ENCODE data around the gene C2orf92. TPM values are rescaled to one million over a fixed set of nuclear protein-coding genes. Genes with fewer than 3 reads are reported as not detected.

The C2orf92 gene
- polyA plus RNA-seq, 2 of the 4 experiments (the other 2 are of a cell fraction): 1.1 to 2.7 TPM

DNA sequence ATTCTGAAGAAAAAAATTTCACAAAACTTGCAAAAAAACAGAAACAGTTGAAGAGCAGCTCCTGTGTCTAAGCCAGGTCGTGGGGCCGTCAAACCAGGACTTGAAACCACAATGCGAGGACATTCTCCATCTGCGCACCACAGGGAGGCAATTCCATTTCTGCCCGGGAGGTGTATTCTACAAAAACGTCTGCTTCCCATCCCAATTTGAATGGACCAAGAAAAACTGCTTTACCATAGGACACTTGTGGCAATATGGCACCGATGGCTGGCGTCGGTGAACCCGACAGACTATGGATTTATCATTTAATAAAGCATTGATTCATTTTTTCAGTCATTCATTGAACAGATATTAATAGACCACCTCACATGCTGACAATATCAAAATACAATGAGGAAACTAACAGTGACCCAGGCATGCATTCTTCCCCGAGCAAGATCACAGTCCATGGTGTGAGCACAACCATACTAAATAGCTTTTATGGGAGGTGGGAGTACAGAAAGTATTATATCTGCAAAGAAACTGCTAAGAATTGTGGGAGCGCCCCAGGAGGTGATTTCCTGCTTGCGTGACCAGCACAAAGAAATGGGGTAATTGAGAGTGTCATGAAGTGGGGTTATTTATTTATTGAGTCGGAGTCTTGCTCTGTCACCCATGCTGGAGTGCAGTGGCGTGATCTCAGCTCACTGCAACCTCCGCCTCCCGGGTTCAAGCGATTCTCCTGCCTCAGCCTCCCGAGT, 33.4 kb downstream of the C2orf92 start:
- 62% methylated on average over 19 of the region's 19 CpGs for WGBS (ENCODE audit: missing lambda C conversion rate)
- no peak for ATAC-seq
- Histone ChIP-seq H3K4me3 (no peak overlapping the region), H3K4me1 (no peaks in the 10 kb centered on the region), H3K4me2 (no peak overlapping the region), H3K9me3 (no peaks in the 10 kb centered on the region), H3K27ac (no peak overlapping the region)
- no peak for FAIRE-seq
- DNase-seq (ENCODE audit: low read depth in 1 of 2, low spot score in 1 of 2): no peak
- no peak for TF ChIP-seq CBX8 (IDR thresholded peaks at IDR 0.05)
- no peak for TF ChIP-seq EHF (CRISPR knock-in tag; IDR thresholded peaks at IDR 0.05)
- TF ChIP-seq SREBF2 (IDR thresholded peaks at IDR 0.05): no peak
- TF ChIP-seq, protein P1, sequence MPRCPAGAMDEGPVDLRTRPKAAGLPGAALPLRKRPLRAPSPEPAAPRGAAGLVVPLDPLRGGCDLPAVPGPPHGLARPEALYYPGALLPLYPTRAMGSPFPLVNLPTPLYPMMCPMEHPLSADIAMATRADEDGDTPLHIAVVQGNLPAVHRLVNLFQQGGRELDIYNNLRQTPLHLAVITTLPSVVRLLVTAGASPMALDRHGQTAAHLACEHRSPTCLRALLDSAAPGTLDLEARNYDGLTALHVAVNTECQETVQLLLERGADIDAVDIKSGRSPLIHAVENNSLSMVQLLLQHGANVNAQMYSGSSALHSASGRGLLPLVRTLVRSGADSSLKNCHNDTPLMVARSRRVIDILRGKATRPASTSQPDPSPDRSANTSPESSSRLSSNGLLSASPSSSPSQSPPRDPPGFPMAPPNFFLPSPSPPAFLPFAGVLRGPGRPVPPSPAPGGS (IDR thresholded peaks at IDR 0.05): no peak
- ChIA-PET CTCF (interaction anchor here (1.2 to 8.6 kb wide), 3 partner anchors 38 to 682 kb away, joined by 5 to 93 read pairs (median 13); partner anchors contain the start of gene ACTR1B), POLR2A (no interaction called here)

- ChIA-PET CTCF (interaction anchor here (1.2 to 3.1 kb wide), 2 partner anchors 113 to 681 kb away, joined by 5 to 13 read pairs; no protein-coding TSS in a partner anchor), POLR2A (no interaction called here)
- H3K4me1 ChIP-seq: no peaks in the 10 kb centered on the region
- no peak overlapping the region for H3K4me3 ChIP-seq
- no peak overlapping the region for H3K27ac ChIP-seq
- no peaks in the 10 kb centered on the region for H3K9me3 ChIP-seq
- DNase-seq (ENCODE audit: low read depth in 1 of 2, low spot score in 1 of 2): no peak
- ATAC-seq: no peak
- no peak for FAIRE-seq
- WGBS (ENCODE audit: missing lambda C conversion rate): 15% methylated on average over 3 of the region's 3 CpGs
- TF ChIP-seq CEBPB (IDR thresholded peaks at IDR 0.05) (no peak), BHLHE40 (IDR thresholded peaks at IDR 0.05; ENCODE audit: low read depth, low read length) (no peak), CBX2 (IDR thresholded peaks at IDR 0.05; ENCODE audit: borderline replicate concordance, low read depth) (no peak), HDAC2 (IDR thresholded peaks at IDR 0.05) (no peak), RAD21 (conservative IDR thresholded peaks at IDR 0.05 in 1 of 2, IDR thresholded peaks at IDR 0.05 in 1 of 2) (no peak), MAX (IDR thresholded peaks at IDR 0.05) (no peak), ZC3H11A (IDR thresholded peaks at IDR 0.05) (no peak), FOSL2 (IDR thresholded peaks at IDR 0.05) (no peak), FOSL2 (CRISPR knock-in tag; IDR thresholded peaks at IDR 0.05) (no peak), HEYL (CRISPR knock-in tag; IDR thresholded peaks at IDR 0.05) (no peak), CBX8 (IDR thresholded peaks at IDR 0.05) (no peak)
- TF ChIP-seq, protein P2, sequence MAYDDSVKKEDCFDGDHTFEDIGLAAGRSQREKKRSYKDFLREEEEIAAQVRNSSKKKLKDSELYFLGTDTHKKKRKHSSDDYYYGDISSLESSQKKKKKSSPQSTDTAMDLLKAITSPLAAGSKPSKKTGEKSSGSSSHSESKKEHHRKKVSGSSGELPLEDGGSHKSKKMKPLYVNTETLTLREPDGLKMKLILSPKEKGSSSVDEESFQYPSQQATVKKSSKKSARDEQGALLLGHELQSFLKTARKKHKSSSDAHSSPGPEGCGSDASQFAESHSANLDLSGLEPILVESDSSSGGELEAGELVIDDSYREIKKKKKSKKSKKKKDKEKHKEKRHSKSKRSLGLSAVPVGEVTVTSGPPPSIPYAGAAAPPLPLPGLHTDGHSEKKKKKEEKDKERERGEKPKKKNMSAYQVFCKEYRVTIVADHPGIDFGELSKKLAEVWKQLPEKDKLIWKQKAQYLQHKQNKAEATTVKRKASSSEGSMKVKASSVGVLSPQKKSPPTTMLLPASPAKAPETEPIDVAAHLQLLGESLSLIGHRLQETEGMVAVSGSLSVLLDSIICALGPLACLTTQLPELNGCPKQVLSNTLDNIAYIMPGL (CRISPR knock-in tag; IDR thresholded peaks at IDR 0.05; ENCODE audit: borderline replicate concordance): no peak
- TF ChIP-seq, protein P3, sequence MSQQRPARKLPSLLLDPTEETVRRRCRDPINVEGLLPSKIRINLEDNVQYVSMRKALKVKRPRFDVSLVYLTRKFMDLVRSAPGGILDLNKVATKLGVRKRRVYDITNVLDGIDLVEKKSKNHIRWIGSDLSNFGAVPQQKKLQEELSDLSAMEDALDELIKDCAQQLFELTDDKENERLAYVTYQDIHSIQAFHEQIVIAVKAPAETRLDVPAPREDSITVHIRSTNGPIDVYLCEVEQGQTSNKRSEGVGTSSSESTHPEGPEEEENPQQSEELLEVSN (IDR thresholded peaks at IDR 0.05; ENCODE audit: borderline replicate concordance, low read depth): no peak
- TF ChIP-seq, protein P1 (IDR thresholded peaks at IDR 0.05): no peak
- TF ChIP-seq, protein P4, sequence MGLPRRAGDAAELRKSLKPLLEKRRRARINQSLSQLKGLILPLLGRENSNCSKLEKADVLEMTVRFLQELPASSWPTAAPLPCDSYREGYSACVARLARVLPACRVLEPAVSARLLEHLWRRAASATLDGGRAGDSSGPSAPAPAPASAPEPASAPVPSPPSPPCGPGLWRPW (IDR thresholded peaks at IDR 0.05): no peak
- H3K4me2 ChIP-seq: no peak overlapping the region
Measured at GRCh38 chr2:97703741-97704140, 34.2 kb downstream of the C2orf92 start.

DNA sequence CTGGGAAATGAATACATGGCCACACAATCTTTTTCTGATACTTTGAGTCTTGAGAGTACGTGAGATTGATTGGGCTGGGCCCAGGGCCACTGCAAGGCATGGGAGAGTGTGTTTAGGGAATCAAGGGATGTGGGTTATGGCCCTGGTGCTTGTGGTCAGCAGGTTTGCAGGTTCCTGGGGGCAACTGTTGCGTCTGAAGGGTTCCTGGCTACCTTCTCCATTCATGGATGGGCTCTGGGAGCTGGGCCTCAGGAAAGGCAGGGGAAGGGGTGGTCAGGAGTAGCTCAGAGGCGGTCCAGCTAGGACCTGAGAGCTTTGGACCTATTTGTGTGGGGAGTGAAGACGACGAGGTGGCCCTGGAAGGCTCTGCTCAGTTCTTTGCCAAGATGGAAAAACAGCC, 35.5 kb downstream of the C2orf92 start:
- Histone ChIP-seq H3K4me3 (no peak overlapping the region), H3K4me1 (no peaks in the 10 kb centered on the region), H3K9me3 (no peaks in the 10 kb centered on the region), H3K4me2 (no peak overlapping the region), H3K27ac (no peak overlapping the region)
- 41% methylated on average over 5 of the region's 5 CpGs for WGBS (ENCODE audit: missing lambda C conversion rate)
- DNase-seq (ENCODE audit: low read depth in 1 of 2, low spot score in 1 of 2): no peak
- no peak for FAIRE-seq
- CTCF ChIA-PET: interaction anchor here (0.9 to 5.0 kb wide), 3 partner anchors 8 to 674 kb away, joined by 3 to 22 read pairs (median 3); no protein-coding TSS in a partner anchor
- no peak for ATAC-seq
- POLR2A ChIA-PET: no interaction called here
- no peak for TF ChIP-seq MYC (IDR thresholded peaks at IDR 0.05; ENCODE audit: borderline replicate concordance, low read length)
- no peak for TF ChIP-seq KDM1A (IDR thresholded peaks at IDR 0.05; ENCODE audit: low read depth)
- no peak for TF ChIP-seq HOXB13 (CRISPR knock-in tag; IDR thresholded peaks at IDR 0.05; ENCODE audit: low read depth)
- no peak for TF ChIP-seq CEBPB (IDR thresholded peaks at IDR 0.05)
- TF ChIP-seq RFX5 (IDR thresholded peaks at IDR 0.05): no peak
- TF ChIP-seq, protein P3 (IDR thresholded peaks at IDR 0.05; ENCODE audit: borderline replicate concordance, low read depth): no peak
- no peak for TF ChIP-seq POLR2A (IDR thresholded peaks at IDR 0.05; ENCODE audit: low read length)
- TF ChIP-seq, protein P2 (CRISPR knock-in tag; IDR thresholded peaks at IDR 0.05; ENCODE audit: borderline replicate concordance): no peak
- TF ChIP-seq RARB (CRISPR knock-in tag; IDR thresholded peaks at IDR 0.05): no peak
- TF ChIP-seq FOXS1 (CRISPR knock-in tag; IDR thresholded peaks at IDR 0.05): no peak
